NT2/D1 (cell line): ENCODE data around the gene CYP2A13.
"Not testable (repeated sequence)": the region's sequence is repeated elsewhere in the genome, so short reads cannot be mapped to it uniquely, and the experiment has no call there.

Experiments used
- SUZ12 ChIP-seq: IDR thresholded peaks from 2 replicates; pipeline ENCODE4 v1.6.1; 2011; ENCODE audit not compliant: insufficient read length, insufficient read depth; ENCODE audit errors: extremely low read depth
- YY1 ChIP-seq: IDR thresholded peaks from 2 replicates; pipeline ENCODE4 v1.6.1; 2011; ENCODE audit not compliant: insufficient read length, insufficient read depth
- ZNF274 ChIP-seq: IDR thresholded peaks from 2 replicates; pipeline ENCODE4 v1.6.1; 2011; ENCODE audit warnings: mild to moderate bottlenecking, low read depth, low read length

GRCh38 chr19:41126765-41127203 is 38.5 kb downstream of the CYP2A13 start:
- TF ChIP-seq ZNF274, YY1, SUZ12: not testable (repeated sequence)
